Stimulated activated CD4-positive, alpha-beta T cell treated with anti-CD3 and anti-CD28 coated beads, Interleukin-2, amount 100 ng/mL, for 4 hours (primary cell): Measurements from ENCODE around the gene FAM162B.
"Not testable (repeated sequence)": the region's sequence is repeated elsewhere in the genome, so short reads cannot be mapped to it uniquely, and the experiment has no call there.

ENCODE experiments used
- DNase-seq: peaks from one replicate; pipeline ENCODE4 v3.0.0-alpha.2; 2020; ENCODE audit warnings: low read depth

Gene FAM162B

GRCh38 chr6:116764961-116765841 lies at the start of gene FAM162B:
Gene FAM162B (minus strand): TSS chr6:116765719. CDS start chr6:116765576, 143 bp downstream.
- no peak for DNase-seq

GRCh38 chr6:116812051-116812650 lies 46.6 kb upstream of the FAM162B start:
- DNase-seq, result no peak

GRCh38 chr6:116801971-116802370 lies 36.5 kb upstream of the FAM162B start:
- DNase-seq, result no peak

DNA sequence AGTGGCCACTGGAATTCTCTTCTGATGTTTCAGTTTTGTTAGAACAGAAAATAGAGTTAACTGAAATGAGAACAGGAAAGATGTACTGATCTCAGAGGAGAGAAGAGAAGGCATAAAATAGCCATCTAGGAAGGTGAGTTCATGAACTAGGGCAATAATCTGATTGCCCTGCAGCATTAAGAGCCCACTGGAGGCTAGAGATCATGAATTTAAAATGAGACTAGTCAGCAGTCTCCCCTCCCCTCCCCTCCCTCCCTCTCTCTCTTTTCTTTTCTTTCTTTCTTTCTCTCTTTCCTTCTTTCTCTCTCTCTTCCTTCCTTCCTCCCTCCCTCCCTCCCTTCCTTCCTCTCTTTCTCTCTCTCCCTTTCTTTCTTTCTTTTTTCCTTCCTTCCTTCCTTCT lies 34.4 kb upstream of the FAM162B start:
- DNase-seq, result no peak

DNA sequence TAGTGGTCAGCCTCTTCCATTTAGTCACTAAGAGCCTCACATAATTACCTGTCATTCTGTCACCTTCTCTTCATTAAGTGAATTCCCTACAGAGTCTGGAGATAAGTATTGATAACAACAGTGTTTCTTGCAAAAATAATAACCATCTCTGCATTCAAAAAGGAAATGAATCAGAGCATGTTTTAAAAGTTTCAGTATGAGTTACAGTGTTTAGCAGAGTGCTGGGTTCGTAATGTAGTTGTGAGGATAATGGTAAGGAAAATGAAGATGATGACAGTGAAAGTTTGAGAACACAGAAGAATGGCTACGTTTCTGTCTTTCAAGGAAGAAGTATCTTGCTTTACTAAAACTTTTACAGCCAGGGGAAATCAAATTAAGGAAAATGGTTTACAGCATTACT lies 32.1 kb upstream of the FAM162B start:
- no peak for DNase-seq

GRCh38 chr6:116793224-116793623 lies 27.7 kb upstream of the FAM162B start:
- DNase-seq, result no peak

- DNase-seq, result no peak
Observed at GRCh38 chr6:116783852-116784251, 18.3 kb upstream of the FAM162B start.

GRCh38 chr6:116779573-116780164 lies 14.2 kb upstream of the FAM162B start:
- DNase-seq, result no peak

DNA sequence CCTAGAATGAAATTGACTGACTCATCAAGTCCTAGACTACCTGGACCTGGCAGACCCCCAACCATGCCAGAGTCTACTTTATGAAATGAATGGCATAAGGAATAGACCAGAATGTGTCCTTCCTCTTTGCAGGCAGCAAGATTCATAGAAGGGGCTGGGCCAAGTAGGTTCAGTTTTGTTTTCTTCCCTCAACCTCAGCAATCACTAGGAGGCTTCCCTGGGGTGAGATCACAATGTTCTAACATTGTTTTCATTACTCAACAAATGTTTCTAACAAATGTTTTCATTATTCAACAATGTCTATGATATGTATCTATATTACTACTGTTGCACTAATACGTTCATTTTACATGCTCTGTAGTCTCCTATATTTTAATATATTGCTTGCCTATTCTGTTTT lies 8.4 kb upstream of the FAM162B start:
- no peak for DNase-seq

DNA sequence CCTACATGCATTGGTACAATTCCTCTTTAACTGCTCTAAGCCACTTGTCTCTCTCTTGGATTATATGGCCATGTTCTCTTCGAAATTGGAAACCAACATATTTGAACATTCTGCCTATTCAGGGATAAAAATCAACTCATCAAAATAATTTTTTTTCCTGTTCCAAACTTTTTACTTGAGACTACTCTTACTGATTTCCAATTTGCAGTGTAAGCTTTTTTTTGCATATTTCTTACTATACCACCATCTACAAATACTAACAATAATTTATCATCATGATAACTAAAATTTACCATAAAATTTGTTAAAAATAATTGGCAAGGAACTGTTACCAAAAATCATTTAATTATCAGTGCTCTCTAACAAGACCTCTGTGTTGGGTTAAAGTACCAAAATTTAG lies 6.9 kb upstream of the FAM162B start:
- no peak for DNase-seq

- no peak for DNase-seq
Observed at GRCh38 chr6:116767715-116768114, 2.2 kb upstream of the FAM162B start.

- no peak for DNase-seq
Observed at GRCh38 chr6:116766506-116767176, 1.1 kb upstream of the FAM162B start.

DNA sequence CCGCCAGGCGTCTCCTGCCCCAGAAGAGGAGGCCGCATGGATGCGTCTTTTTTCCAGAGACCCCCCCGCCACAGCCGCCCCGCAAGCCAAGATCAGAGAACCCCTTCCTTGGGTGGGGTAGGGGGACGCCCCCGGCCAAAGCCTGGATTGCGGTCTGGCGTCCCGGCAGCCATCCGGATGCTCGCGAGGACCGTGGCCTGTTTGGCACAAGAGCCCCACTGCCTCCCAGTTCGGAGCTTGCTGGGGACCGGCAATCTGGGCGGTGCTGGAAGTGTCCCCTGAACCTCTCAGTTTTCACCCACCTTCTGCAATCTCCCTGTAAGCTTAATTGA lies 924 bp downstream of the FAM162B start:
- DNase-seq, result no peak

DNA sequence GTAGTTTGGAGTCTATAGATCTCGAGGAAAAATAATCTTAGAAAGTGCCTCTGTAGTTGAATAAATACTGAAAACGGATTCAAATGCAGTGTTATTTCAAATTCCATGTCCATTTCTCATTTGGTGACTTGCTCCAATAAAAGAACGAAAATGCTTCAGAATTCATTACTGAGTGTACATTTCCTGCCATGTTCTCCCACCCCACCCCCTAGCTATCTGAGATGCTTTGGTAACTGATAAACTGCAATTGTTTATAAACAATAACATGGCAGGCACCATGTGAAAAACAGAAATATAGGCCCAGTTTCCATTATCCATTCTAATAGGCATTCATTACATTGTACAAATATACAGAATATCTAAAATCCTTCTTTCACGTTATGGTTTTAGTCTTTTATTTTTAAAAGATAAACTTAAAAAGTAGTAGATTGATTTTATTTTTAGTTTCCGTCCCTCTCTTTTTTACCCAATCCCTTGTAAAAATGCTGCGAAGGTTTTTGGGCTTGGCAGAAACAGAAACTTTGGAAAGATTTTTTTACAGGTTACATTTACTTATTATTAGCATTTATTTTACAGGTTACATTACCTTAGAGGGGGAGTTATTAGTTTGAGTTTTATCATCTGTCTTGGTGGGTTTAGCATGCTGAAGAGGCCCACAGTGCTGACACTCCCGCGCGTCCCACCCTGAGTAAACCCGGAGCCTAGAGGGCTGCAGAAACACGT lies 1.5 kb downstream of the FAM162B start:
- no peak for DNase-seq

DNA sequence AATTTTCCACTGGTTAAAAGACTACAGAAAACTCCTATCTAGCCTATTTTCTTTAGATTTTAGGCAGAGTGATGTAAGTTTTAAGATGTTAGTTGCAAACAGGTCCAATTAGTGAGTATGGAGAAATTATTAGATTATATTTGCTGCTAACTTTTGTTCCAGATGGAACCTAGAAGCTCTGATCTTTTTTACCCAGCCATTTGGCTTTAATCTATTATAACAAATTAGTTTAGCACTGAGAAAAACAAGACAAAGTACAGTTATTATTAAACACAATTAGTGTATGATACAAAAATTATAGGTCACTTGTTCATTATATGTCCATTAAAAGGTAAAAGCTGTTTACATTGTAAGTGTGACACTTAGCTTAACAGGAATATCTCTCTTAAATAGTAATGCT lies 2.5 kb downstream of the FAM162B start:
- no peak for DNase-seq

GRCh38 chr6:116762235-116762634 lies 3.3 kb downstream of the FAM162B start:
- DNase-seq, result no peak

DNA sequence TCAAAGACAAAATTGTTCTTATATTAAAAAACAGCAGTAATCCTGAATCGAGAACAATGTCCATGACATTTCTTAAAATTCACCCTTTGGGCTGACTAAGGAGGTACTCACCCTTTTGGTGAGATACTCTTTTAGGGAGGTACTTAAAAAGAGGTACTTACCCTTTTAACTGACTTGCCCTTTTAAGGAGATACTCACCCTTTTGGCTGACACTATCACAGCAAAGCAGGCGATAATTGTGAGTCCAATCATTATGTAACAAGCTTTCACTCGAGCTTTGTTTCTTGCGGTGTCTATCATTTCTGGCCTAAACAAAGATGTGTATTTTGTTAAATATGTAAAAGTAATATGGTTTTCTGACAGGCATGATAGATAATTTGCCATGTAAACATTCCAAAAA lies 3.7 kb downstream of the FAM162B start:
- no peak for DNase-seq

DNA sequence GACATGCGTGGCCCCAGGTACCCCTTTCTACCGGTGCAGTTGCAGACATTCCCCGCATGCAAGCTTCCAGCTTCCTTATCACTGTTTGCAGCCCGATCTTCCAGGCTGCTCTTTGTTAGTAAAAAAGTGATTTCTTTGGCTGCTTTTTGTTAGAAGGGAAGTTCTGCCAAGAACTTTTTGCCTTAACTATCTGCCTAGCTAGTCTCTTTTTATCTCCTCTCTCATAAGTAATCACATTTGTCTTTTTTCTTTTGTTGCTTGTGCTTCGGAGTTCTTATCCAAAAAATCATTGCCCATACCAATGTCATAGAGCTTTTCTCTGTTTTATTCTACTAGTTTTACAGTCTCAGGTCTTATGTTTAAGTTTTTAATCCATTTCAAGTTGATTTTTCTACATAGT lies 20.3 kb downstream of the FAM162B start:
- DNase-seq, result no peak

DNA sequence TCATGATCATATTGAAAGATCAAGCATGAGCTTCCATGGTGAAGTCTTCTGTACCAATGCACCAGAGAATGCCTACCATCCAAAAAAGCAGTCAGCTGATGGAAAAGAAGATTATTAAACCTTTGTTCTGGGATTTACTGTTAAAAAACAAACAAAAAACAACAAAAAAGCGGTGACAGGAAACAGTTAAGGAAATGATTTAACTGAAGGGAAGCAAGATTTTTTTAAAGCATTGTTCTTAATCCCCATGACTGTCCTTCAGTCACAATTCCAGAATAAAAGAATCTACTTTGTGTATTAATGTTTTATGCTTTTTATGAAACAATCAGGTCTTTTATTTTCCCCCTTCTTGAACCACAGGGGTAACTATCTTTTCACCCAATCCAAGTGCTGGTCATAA lies 23.9 kb downstream of the FAM162B start:
- no peak for DNase-seq

DNA sequence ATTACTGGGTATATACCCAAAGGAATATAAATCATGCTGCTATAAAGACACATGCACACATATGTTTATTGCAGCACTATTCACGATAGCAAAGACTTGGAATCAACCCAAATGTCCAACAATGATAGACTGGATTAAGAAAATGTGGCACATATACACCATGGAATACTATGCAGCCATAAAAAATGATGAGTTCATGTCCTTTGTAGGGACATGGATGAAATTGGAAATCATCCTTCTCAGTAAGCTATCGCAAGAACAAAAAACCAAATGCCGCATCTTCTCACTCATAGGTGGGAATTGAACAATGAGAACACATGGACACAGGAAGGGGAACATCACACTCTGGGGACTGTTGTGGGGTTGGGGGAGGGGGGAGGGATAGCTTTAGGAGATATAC lies 25.0 kb downstream of the FAM162B start:
- not testable (repeated sequence) for DNase-seq

DNA sequence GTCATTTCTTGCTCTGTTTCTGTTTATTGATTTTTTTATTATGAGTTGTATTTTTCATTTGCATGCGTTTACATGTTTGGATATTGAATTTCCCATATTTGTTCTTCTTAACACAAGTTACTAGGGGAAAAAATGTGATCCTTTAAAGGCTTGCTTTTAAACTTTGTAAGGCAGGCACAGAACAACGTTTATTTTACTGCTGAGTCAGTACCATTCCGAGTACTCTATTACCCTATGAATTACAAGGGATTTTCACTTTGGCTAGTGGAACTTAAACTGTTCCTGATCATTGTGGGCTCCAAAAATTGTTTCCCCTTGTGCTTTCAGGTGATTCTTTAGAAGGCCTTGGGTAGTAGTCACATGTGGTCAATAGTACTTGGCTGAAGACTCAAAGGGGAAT lies 28.5 kb downstream of the FAM162B start:
- no peak for DNase-seq

DNA sequence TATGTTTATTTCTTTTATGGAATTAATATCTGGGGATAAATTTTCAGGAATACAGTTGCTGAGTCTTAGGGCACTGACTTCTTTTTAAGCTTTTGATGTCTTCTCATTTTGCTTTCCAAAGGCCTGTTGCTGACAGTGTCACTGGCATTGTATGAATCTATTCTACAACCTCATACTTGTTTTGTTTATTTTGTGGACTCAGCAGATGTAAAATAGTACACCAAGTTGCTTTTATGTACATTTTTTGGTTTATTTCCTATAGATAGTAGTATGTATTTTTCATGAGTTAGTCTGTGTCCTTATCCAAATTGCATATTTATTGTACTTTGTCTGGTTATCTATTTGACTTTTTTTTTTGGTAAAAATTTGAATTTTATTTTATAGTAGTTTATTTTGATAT lies 35.0 kb downstream of the FAM162B start:
- DNase-seq, result no peak
